ENCODE measurements around the gene SYNE1.

SYNE1 gene

DNA sequence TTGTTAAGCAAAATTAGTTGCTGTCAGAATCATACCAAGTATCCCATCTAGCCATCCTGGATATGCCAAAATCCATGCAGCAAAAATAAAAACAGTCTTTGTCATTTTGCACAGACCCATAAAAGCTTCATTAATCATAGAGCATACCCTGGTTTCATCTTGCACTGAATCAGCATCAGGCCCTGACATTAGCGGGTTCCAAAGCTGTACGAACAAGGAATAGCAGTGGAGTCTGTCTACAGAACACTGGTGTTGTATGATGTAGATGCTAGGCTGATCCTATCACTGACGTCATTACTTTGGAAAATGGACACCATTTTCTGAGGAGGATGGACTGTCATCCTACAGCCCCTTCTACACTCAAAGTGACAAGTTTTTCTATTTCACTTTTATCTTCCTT is 514.1 kb downstream of the SYNE1 start:
- no peak for DNase-seq

DNA sequence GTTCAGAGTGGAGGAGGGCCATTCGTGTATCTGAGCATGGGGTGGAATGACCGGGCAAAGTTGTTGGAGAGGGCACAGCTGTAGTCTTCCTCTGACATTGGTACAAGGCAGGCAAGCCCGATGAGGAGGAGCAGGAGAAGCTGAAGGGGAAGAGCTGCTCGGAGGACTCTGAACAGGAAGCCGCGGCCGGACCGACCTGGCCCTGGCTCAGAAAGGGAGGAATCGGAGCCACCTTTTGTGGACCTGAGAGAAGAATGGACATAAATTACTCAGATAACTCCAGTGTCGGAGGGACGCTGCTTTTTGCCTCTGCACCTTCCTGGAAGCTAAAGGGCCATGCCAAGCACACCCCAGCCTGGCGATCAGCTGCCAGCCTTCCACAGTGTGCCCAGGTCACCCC is 514.7 kb downstream of the SYNE1 start:
- DNase-seq, result no peak

DNA sequence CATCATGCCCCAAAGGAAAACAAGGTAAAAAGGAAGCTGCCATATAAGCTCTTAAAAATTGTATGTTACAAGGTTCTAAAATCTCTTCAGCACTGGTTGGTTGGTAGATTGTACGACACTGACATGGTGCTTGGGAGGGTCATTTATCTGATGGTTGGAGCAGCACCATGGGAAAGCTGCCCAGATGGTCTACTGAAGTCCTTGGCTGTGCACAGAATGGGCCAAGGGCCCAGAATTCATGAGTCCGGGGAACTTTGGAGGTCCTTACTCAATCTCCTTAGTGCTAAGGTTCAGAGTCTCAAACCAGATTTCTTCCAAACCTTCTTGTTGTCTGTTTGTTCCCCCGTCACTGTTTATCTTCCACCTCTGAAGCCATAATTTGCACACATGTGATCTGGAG is 515.3 kb downstream of the SYNE1 start:
- DNase-seq, result no peak

DNA sequence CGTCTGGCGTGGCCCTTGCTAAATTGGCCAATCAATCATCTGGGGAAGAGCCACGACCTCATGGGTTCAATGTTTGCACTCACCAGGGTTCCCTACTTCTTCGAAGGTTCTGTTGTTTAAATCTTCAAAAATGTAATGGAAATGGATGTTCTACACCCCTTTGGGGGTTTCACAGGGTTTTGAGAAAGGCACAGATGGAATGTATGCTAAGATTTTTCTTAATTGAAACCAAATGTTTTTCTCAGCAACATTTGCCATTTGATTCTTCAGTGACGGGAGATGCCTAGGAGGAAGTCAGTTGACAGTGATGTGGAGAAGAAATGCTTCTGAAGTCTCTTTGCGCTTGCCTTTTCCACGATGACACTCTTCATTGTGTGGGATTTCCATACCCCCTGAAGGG is 517.3 kb downstream of the SYNE1 start:
- DNase-seq, result no peak

DNA sequence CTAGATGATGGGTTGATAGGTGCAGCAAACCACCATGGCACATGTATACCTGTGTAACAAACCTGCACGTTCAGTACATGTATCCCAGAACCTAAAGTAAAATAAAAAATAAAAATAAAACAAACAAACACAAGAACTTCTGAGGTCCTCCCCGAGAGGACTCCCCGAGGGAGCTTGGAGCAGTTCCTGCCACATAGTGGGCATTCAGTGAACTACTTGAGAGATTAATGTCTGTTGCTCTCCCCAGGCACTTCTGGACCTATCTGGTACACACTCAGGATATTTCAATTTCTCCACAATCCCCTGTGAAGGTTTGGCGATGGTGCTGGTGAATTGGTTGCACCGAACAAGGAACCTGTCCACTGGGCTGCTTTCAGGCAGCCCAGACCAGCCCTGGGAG is 518.5 kb downstream of the SYNE1 start:
- DNase-seq, result no peak

DNA sequence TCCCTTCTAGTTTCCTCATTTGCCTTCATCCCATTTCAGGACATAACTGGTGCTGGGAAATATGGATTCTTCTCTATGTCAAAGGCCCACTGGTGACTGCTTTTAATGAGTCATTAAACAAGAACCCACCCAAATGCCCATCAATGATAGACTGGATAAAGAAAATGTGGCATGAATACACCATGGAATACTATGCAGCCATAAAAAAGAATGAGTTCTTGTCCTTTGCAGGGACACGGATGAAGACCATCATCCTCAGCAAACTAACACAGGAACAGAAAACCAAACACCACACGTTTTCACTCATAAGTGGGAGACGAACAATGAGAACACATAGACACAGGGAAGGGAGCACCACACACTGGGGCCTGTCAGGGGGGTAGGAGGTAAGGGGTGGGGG is 518.9 kb downstream of the SYNE1 start:
- no peak for DNase-seq

DNA sequence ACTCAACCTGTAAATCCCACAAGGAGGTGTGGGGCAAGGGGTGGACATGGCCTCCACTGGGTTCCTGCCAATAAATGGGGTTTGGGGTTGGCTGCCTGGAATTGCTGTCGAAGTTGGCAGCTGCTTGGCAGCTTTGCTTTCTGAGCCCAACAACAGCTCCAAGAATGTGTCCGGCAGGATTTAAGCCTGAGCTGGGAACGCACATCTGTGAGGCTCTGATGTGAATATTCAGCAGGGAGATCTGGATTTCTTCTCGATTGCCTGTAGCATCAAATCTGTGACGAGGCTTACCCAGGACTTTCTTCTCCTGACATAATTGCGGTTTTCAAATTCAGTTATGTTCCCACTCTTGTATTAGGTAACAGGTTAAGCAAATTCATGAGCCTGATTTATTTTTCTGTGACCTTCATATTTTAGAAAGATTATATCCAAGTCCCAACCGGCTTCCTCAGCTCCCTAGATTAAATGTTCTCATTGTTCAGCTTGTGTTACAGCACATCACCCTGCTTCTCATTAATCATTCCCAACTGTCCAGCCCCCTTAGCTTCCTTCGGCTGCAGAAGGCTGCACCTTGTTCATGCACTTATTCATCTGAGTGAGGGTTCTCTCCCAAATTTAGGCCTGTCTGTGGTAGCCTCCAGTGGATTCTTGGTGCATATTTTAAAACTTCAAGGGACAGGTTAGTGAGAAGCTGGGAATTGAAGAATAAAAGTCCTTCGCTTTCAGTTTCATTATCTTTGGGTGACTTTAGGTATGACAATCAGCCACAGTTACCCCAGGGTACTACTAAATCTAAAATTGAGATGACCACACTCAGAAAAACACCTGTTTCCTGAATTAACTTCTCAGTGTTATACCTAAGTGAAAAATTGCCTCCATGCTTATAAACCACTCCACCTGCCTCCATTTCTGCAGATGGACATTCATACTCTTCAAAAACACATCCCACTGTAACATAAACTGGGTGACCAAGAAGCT is 519.7 kb downstream of the SYNE1 start:
- no peak for DNase-seq

DNA sequence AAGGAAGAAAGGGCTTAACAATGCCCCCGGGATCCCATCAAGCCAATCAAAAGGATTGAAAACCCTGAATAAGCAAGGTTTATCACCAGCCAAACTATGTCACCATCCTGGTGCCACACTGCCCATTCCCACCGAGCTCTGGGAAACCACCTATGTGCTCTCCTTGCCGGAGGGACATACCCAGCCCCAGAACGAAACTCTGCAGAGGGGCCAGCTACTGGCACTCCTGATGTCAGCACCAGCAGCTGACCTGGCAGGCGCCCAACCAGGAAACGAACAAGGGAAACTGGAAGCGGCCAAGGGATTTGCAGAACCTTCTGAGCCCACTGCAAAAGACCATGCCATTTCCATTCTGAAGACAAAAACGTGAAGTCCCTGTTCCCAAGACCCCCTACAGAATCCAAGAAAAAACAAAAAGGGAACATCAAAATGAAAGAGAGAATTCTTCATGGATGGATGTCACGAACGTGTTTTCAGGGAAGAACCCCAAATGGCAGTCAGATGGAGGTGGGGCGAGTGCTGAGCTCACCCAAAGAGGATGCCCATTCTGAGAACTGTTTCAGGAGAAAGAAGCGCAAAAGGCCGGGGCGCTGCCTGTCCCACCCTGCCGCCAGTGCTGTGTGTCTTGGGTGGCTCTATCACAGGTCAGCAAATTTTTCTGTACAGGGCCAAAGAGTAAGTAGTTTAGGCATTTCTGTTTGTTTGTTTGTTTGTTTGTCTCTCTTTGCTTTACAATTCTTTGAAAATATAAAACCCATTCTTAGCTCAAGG is 524.5 kb downstream of the SYNE1 start:
- DNase-seq, result no peak

DNA sequence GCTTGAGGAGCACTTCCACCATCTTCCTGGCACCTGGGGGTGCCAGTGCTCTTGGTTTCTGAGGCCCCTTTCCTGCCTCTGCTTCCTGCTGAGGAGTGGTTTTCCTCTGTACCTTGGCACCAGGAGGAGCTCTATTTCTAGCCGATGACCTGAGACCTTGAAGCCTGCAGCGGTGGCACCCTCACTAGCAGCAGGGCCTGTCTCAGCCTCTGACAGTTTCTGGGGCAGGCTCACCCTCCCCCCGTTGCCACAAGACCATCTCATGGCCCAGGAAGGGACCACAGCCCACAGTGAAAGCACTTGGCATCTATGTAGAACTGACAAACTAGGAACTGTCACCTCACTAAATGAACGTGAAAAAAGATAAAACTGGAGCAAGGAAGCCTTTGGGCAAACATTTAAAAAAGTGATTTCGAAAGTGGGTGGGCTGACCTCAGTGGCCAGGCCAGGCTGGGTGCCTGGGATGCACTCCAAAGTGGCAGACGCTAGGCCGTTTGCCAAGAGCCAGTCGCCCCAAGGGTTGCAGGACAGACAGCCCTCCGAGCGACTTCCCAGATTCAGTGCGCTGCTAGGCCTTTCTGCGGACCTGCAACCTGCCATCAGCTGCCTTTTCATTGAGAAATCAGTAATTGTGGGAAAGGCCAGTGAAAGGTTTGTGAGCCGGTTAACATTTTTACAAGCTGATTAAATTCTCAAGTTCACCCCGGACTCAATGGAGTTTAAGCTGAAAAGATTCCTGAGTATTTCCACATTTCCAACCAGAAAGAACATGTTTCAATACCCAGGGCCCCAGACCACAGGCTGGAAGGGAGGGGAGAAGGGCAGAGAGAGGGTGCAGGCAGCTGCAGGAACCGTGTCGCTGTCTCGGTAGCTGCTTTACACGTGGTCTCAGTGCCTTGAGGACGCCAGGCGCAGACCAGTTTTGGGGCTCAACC is 526.0 kb downstream of the SYNE1 start:
- no peak for DNase-seq

DNA sequence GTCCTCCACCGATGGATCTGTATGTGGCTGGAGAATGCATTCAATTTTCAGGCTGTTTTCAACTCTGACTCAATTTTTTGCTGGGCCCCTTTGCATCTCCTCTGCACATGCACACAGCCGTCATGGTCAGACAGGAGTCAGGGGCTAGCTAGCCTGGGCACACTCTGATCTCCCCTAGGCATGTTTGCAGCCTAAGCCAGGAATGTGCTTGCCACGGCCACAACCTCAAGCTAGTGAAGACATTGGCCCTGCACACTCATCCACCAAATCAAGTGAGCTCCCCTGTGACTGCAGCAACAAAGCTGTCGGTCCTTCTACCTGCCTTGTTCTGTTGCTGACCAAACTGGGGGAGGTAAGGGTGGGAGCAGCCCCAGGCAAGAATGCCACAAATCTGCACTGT is 529.2 kb downstream of the SYNE1 start:
- no peak for DNase-seq

DNA sequence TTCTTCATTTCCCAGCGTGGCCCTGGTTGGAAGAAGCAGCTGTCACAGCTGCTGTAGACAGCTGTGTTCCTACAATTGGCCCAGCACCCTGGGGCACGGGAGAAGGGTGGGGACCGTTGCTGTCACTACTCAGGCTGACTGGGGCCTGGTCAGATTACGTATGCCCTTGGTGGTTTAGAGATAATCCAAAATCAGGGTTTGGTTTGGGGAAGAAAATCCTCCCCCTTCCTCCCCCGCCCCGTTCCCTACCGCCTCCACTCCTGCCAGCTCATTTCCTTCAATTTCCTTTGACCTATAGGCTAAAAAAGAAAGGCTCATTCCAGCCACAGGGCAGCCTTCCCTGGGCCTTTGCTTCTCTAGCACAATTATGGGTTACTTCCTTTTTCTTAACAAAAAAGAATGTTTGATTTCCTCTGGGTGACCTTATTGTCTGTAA is 537.0 kb downstream of the SYNE1 start:
- no peak for DNase-seq

DNA sequence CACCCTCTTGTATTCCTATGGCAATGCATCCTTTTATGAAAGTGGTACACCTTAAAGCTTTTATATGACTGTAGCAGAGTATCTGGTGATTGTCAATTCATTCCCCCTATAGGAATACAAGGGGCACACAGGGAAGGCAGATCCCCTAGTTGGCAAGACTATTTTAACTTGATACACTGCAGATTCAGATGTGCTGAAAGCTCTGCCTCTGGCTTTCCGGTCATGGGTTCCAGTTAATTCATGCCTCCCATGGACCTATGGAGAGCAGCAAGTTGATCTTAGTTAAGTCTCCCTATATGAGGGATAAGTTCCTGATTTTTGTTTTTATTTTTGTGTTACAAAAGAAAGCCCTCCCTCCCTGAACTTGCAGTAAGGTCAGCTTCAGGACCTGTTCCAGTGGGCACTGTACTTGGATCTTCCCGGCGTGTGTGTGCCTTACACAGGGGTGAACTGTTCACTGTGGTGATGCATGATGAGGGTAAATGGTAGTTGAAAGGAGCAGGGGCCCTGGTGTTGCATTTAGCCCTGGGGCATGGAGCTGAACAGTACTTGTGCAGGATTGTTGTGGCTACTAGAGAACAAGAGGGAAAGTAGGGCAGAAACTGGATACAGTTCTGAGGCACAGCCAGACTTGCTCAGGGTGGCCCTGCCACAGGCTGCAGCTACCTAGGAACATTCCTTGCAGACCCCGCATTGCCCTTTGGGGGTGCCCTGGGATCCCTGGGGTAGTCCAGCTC is 537.5 kb downstream of the SYNE1 start:
- DNase-seq, result no peak

DNA sequence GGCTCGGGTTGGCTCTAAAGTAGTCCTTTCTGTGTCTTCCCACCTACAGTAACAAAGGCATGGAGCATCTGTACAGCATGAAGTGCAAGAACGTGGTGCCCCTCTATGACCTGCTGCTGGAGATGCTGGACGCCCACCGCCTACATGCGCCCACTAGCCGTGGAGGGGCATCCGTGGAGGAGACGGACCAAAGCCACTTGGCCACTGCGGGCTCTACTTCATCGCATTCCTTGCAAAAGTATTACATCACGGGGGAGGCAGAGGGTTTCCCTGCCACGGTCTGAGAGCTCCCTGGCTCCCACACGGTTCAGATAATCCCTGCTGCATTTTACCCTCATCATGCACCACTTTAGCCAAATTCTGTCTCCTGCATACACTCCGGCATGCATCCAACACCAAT is 538.5 kb downstream of the SYNE1 start:
- DNase-seq, result no peak

DNA sequence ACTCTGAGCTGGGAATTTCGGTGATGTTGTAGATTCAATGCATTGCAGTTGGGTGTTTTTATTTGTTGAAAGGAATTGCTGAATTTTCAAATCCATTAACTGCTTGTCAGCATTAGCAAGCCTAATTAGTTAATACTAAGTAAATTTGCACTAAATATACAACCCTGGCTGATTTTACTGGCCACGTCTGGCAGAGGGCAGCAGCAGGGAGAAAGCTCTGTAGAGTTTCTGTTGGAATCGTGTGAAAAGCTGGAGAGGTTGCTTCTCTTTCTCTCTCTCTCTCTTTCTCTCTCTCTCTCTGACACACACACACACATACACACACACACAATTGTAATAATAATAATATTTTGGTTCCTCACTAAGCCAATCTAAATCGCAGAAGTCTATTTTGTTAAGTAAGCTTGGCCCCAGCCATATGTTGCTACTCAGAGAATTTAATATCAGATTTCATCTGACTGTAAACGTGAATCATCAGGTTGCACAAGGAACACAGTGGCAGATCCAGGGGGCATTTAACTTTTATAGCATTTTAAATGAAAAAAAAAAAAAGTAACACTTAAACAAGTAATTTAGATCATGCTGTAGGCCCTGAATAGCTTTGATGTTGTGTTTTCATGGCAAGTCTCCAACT is 540.2 kb downstream of the SYNE1 start:
- no peak for DNase-seq

DNA sequence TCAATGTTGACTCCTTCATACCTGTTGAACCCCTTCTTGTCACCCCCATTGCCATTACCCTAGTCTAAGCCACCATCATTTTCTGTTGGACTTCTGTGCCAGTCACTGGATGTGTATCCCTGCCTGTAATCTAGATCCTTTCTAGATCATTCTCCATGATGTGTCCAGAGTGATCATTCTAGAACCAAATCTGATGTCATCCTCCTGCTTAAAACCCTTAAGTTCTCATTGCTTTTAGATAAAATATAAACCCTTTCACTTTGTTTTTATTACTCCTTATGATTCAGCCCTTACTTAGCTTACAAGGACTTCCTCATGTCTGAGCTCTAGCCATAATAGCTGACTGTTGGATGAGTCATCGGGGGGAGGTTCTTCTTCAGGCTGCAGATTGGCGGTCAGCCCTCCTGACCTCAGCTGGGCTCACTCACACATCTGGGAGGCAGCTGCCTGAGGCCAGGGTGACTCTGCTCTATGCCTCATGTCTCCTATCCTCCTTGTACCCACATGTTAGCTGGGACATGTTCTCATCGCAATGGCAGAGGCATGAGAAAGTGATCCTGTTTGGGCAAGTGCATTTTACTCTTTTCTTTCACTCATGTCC is 542.1 kb downstream of the SYNE1 start:
- no peak for DNase-seq

DNA sequence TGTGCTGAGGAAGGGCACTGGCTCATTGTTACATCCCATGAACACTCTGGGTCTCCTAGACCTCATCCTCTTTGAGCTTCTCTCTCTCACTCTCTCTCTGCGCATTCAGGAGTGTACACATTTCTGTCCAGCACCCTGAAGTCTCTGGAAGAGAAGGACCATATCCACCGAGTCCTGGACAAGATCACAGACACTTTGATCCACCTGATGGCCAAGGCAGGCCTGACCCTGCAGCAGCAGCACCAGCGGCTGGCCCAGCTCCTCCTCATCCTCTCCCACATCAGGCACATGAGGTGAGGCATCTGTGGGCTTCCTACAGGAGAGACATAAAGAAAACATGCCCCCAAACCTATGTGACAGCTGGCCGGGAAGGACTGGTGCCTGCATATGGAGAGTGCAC is 542.9 kb downstream of the SYNE1 start:
- no peak for DNase-seq

DNA sequence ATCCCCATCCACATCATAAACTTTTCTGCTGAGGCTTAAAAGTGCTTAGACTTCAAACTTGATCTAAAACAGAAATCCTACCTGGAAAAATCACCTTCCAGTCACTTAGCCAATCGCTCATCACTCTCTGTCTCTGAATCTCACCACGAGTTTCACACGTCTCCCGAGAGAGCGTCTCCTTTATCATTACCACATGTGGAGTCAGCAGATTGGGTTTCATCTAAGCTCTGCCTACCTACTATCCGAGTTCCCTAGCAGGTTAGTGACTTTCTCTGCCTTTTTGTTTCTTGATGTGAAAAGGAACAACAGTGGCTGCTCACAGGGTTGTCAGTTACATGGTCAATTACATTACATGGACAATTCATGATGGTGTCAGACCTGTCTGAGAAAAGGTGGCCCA is 543.5 kb downstream of the SYNE1 start:
- DNase-seq, result no peak

DNA sequence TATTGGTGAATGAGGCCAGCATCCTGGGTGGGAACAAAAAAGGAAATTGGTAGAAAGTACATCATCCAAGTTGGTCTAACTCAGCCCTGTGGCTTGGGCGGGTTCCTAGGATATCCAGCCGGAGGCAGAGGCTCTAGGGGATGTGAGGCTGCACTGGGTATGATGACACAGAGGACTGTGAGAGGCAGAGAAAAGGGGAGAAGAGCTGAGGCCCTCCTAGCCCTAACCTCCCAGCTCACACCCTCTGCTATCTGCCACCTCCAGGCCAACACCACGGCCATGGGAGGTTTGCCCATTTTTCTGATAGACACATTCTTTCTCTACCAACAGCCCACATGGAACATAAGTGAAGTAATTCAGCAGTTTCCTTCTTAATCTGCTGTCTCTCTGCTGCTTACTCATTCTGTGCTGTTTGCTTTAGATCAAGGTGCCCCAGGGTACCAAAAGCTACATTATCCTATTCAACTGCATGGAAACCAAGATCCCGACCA is 545.3 kb downstream of the SYNE1 start:
- no peak for DNase-seq

DNA sequence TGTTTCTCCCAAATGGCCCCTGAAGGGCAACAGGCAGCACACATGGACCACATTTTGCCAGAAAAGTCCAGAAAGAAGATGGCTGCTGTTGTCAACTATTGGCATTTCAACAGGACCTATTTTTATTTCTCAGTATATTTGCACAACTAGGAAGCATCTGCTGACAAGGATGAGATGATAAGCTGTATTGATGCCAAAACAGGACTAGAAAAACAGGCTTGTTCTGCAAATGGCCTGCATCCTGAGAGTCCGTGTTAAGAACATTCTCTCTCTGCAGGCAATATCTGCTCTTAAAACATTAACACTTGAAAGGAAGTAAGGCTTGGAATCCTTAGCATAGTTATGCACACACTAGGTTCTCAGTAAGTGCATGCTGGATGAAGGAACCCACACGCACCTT is 546.0 kb downstream of the SYNE1 start:
- no peak for DNase-seq

DNA sequence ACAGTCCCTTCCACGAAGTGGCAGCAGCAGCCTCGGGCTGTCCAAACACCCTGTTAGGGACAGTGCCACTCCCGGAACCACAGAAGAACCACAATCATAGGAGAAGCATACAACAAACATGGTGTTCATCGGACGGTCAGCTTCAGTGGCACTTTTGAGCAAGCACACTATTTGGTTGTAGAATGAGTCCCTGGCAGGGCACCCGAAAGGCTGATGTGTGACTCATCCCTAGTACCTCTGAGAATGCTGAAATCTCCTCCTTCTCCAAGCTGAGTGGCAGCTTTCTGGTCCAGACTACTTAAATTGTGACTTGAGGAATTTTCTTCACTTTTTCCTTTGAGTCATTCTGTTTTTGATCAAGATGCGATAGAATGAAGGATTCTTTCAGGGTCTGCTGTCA is 547.2 kb downstream of the SYNE1 start:
- DNase-seq, result no peak

DNA sequence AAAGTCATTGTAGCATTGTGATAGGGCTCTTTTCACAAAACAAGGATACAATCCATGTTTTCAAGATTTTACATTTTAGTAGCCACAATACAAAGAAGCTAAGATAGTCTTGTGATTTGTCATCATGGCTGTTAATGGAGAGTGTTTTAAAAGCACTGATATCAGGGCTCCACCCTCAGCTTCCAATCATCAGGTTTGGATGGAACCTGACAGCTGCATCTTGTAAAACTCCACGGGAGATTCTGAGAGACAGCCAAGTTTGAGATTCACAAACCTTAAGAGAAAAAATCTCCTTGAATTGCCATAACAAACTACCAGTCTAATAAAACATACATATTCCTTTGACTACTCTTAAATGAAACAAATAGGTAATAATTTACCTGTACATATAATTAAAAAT is 549.5 kb downstream of the SYNE1 start:
- no peak for DNase-seq

Measured in CD4-positive, alpha-beta T cell treated with Interleukin-12 subunit alpha and Interleukin-12 subunit beta, for 1 hour (primary cell).